HG03442 (cell line): Measurements from ENCODE around the gene CHCHD3.

ENCODE experiments used
- ATAC-seq: cut with Tn5 transposase; IDR thresholded peaks from one replicate; pipeline ENCODE4 v1.9.1; 2021; ENCODE audit warnings: mild to moderate bottlenecking, moderate library complexity; ENCODE audit not compliant: unreplicated experiment

The CHCHD3 gene

GRCh38 chr7:132830941-132831340, 250.9 kb downstream of the CHCHD3 start:
- no peak for ATAC-seq

GRCh38 chr7:132828502-132828901, 253.4 kb downstream of the CHCHD3 start:
- ATAC-seq: no peak

GRCh38 chr7:132825932-132826835, 255.7 kb downstream of the CHCHD3 start:
- no peak for ATAC-seq

- ATAC-seq: no peak
These were observed 256.7 kb downstream of the CHCHD3 start for GRCh38 chr7:132825222-132825621.

GRCh38 chr7:132819648-132820047, 262.2 kb downstream of the CHCHD3 start:
- no peak for ATAC-seq

- no peak for ATAC-seq
These were observed 263.9 kb downstream of the CHCHD3 start for GRCh38 chr7:132817949-132818348.

- no peak for ATAC-seq
These were observed 266.1 kb downstream of the CHCHD3 start for GRCh38 chr7:132815696-132816311.

GRCh38 chr7:132815130-132815529, 266.8 kb downstream of the CHCHD3 start:
- no peak for ATAC-seq

GRCh38 chr7:132810561-132810960, 271.3 kb downstream of the CHCHD3 start:
- ATAC-seq: no peak

GRCh38 chr7:132806834-132807233, 275.1 kb downstream of the CHCHD3 start:
- ATAC-seq: no peak

- no peak for ATAC-seq
These were observed 276.1 kb downstream of the CHCHD3 start for GRCh38 chr7:132805766-132806165.

- no peak for ATAC-seq
These were observed 276.9 kb downstream of the CHCHD3 start for GRCh38 chr7:132804849-132805485.

- ATAC-seq: no peak
These were observed 281.4 kb downstream of the CHCHD3 start for GRCh38 chr7:132800522-132800921.

GRCh38 chr7:132799081-132799413, 282.8 kb downstream of the CHCHD3 start:
- ATAC-seq: no peak

- ATAC-seq: no peak
These were observed 284.7 kb downstream of the CHCHD3 start for GRCh38 chr7:132797152-132797551.

GRCh38 chr7:132793474-132793873, 288.4 kb downstream of the CHCHD3 start:
- no peak for ATAC-seq

- no peak for ATAC-seq
These were observed 290.9 kb downstream of the CHCHD3 start for GRCh38 chr7:132791036-132791435.

- no peak for ATAC-seq
These were observed 291.8 kb downstream of the CHCHD3 start for GRCh38 chr7:132790104-132790503.

- ATAC-seq: no peak
These were observed 292.6 kb downstream of the CHCHD3 start for GRCh38 chr7:132789281-132789680.

GRCh38 chr7:132785870-132786269, 296.0 kb downstream of the CHCHD3 start:
- ATAC-seq: no peak

- ATAC-seq: no peak
These were observed 297.5 kb downstream of the CHCHD3 start for GRCh38 chr7:132784406-132784805.

- ATAC-seq: no peak
These were observed 298.1 kb downstream of the CHCHD3 start for GRCh38 chr7:132783824-132784223.
